Activated naive CD4-positive, alpha-beta T cell treated with anti-CD3 and anti-CD28 coated beads, Interleukin-2, amount 50 U/mL, for 72 hours (primary cell): Measurements from ENCODE around the gene RARRES1. TPM values are rescaled to one million over a fixed set of nuclear protein-coding genes. Genes with fewer than 3 reads are reported as not detected.

ENCODE experiments used
- total RNA-seq, 2 donors: library from RNA; stranded (reverse); gene quantifications; one replicate each; pipeline ENCODE4 v1.2.3, GENCODE V29; 2022

The RARRES1 gene
- total RNA-seq, 2 donors from 2014 or later, result not detected

Other genes starting within 250 kb of the RARRES1 start
- 1 to 10 TPM; 1.2 to 1.7 TPM for gene MLF1, start 161.3 kb downstream of the RARRES1 start, total RNA-seq
- gene GFM1, start 87.9 kb downstream of the RARRES1 start, total RNA-seq, result 10 to 100 TPM; 46.1 to 82.6 TPM
- 10 to 100 TPM in 1 of 2 donors, 1 to 10 TPM in 1; 1.4 to 15.2 TPM for gene LXN, start 59.8 kb downstream of the RARRES1 start, total RNA-seq
- 10 to 100 TPM; 17.6 to 21.8 TPM for gene MFSD1, start 69.6 kb upstream of the RARRES1 start, total RNA-seq